KMS-11 (cell line): Measurements from ENCODE around the gene TAF11.
"Not testable (repeated sequence)": the region's sequence is repeated elsewhere in the genome, so short reads cannot be mapped to it uniquely, and the experiment has no call there.

Source experiments
- H2AFZ ChIP-seq: fragments of 200-600 bp; sonication (generic); 2 replicates; pipeline ENCODE4 v1.6.1; 2016; ENCODE audit warnings: antibody characterized with exemption, mixed run types, low read depth
- H3K27ac ChIP-seq: fragments of 200-600 bp; sonication (generic); 2 replicates; pipeline ENCODE4 v1.6.1; 2016; ENCODE audit warnings: mild to moderate bottlenecking, mixed run types
- H3K27me3 ChIP-seq: fragments of 200-600 bp; sonication (generic); 2 replicates; pipeline ENCODE4 v1.6.1; 2017; ENCODE audit warnings: mild to moderate bottlenecking, low read depth, mixed run types, moderate library complexity; ENCODE audit not compliant: insufficient read depth
- H3K36me3 ChIP-seq: fragments of 200-600 bp; sonication (generic); 2 replicates; pipeline ENCODE4 v1.6.1; 2017; ENCODE audit warnings: mild to moderate bottlenecking, mixed run types; ENCODE audit not compliant: insufficient read depth
- H3K4me1 ChIP-seq: fragments of 200-600 bp; sonication (generic); 2 replicates; pipeline ENCODE4 v1.6.1; 2016; ENCODE audit warnings: mild to moderate bottlenecking, low read depth, mixed run types; ENCODE audit not compliant: poor library complexity, severe bottlenecking
- H3K4me2 ChIP-seq: fragments of 200-600 bp; sonication (generic); 2 replicates; pipeline ENCODE4 v1.7.0; 2016; ENCODE audit warnings: mild to moderate bottlenecking, mixed run types
- H3K4me3 ChIP-seq: fragments of 200-600 bp; sonication (generic); IDR thresholded peaks from 2 replicates; pipeline ENCODE4 v1.6.1; 2017; ENCODE audit warnings: low read depth, low read length, mixed read lengths; ENCODE audit not compliant: insufficient read depth
- H3K79me2 ChIP-seq: fragments of 200-600 bp; sonication (generic); 2 replicates; pipeline ENCODE4 v1.6.1; 2016; ENCODE audit warnings: low read depth, mixed run types; ENCODE audit not compliant: insufficient read depth
- H3K9ac ChIP-seq: fragments of 200-600 bp; sonication (generic); 2 replicates; pipeline ENCODE4 v1.6.1; 2016; ENCODE audit warnings: mild to moderate bottlenecking, mixed run types
- H4K20me1 ChIP-seq: fragments of 200-600 bp; sonication (generic); 2 replicates; pipeline ENCODE4 v1.6.1; 2016; ENCODE audit warnings: mild to moderate bottlenecking, mixed run types; ENCODE audit not compliant: insufficient read depth
- CTCF ChIP-seq: fragments of 200-600 bp; sonication (generic); conservative IDR thresholded peaks from 2 replicates; pipeline ENCODE4 v1.6.1; 2017; ENCODE audit warnings: low read depth, mild to moderate bottlenecking, antibody characterized with exemption, low read length, moderate library complexity, mixed read lengths

TAF11 gene

GRCh38 chr6:34887753-34888513, at the start of gene TAF11:
Gene TAF11, minus strand, starts transcription at chr6:34888042. Its CDS starts 85 bp downstream, at chr6:34887957.
- peak within 1 kb of the TSS; percentile 75 for H3K4me2 ChIP-seq
- H3K4me3 ChIP-seq, result no peak within 1 kb of the TSS
- H4K20me1 ChIP-seq, result no peaks in the 10 kb centered on the region
- no peaks in the 10 kb centered on the region for H3K36me3 ChIP-seq
- H3K27me3 ChIP-seq, result no peaks in the 10 kb centered on the region
- peaks cover 44% of the 10 kb centered on the region for H3K79me2 ChIP-seq
- peaks cover 23% of the 10 kb centered on the region for H3K4me1 ChIP-seq
- TF ChIP-seq CTCF, result no peak
- H2AFZ ChIP-seq, result peak within 1 kb of the TSS; percentile 81
- peak within 1 kb of the TSS; percentile 74 for H3K9ac ChIP-seq
- peak within 1 kb of the TSS; percentile 57 for H3K27ac ChIP-seq

GRCh38 chr6:34934516-34934915, 46.7 kb upstream of the TAF11 start:
- H3K79me2 ChIP-seq, result no peaks in the 10 kb centered on the region
- no peak overlapping the region for H2AFZ ChIP-seq
- H3K36me3 ChIP-seq, result no peaks in the 10 kb centered on the region
- no peak for TF ChIP-seq CTCF
- H3K4me3 ChIP-seq, result no peak overlapping the region
- H4K20me1 ChIP-seq, result no peaks in the 10 kb centered on the region
- no peaks in the 10 kb centered on the region for H3K4me1 ChIP-seq
- H3K27me3 ChIP-seq, result no peaks in the 10 kb centered on the region
- no peak overlapping the region for H3K27ac ChIP-seq
- H3K9ac ChIP-seq, result no peak overlapping the region
- no peak overlapping the region for H3K4me2 ChIP-seq

- not testable (repeated sequence) for H3K4me1 ChIP-seq, H3K4me3 ChIP-seq, H3K36me3 ChIP-seq, H3K79me2 ChIP-seq, H3K27me3 ChIP-seq, H3K27ac ChIP-seq, H3K9ac ChIP-seq, H2AFZ ChIP-seq, H3K4me2 ChIP-seq, H4K20me1 ChIP-seq
These were observed 44.4 kb upstream of the TAF11 start for GRCh38 chr6:34932202-34932601.

- TF ChIP-seq CTCF, result no peak
- no peak overlapping the region for H3K4me2 ChIP-seq
- no peak overlapping the region for H2AFZ ChIP-seq
- H3K27ac ChIP-seq, result no peak overlapping the region
- H3K9ac ChIP-seq, result no peak overlapping the region
- no peaks in the 10 kb centered on the region for H3K4me1 ChIP-seq
- H3K27me3 ChIP-seq, result no peaks in the 10 kb centered on the region
- no peaks in the 10 kb centered on the region for H3K36me3 ChIP-seq
- no peak overlapping the region for H3K4me3 ChIP-seq
- H3K79me2 ChIP-seq, result no peaks in the 10 kb centered on the region
- no peaks in the 10 kb centered on the region for H4K20me1 ChIP-seq
These were observed 42.4 kb upstream of the TAF11 start for GRCh38 chr6:34930221-34930620.

GRCh38 chr6:34929241-34929978, 41.6 kb upstream of the TAF11 start:
- no peaks in the 10 kb centered on the region for H3K27me3 ChIP-seq
- no peaks in the 10 kb centered on the region for H3K4me1 ChIP-seq
- no peaks in the 10 kb centered on the region for H3K79me2 ChIP-seq
- no peak overlapping the region for H3K4me3 ChIP-seq
- H3K27ac ChIP-seq, result no peak overlapping the region
- H2AFZ ChIP-seq, result no peak overlapping the region
- H3K36me3 ChIP-seq, result no peaks in the 10 kb centered on the region
- TF ChIP-seq CTCF, result no peak
- H3K4me2 ChIP-seq, result no peak overlapping the region
- no peaks in the 10 kb centered on the region for H4K20me1 ChIP-seq
- H3K9ac ChIP-seq, result no peak overlapping the region
